Hepatocyte (in vitro differentiated cells): ENCODE measurements around the gene UCHL3. TPM values are rescaled to one million over a fixed set of nuclear protein-coding genes. Genes with fewer than 3 reads are reported as not detected.

Experiments used
- DNase-seq: peaks from one replicate; pipeline ENCODE4 v3.0.0-alpha.2; 2016; ENCODE audit warnings: low spot score
- H2AFZ ChIP-seq: fragments of 200-600 bp; sonication (generic); 2 replicates; pipeline ENCODE4 v1.6.0; 2016; ENCODE audit warnings: antibody characterized with exemption, mild to moderate bottlenecking
- H3K27ac ChIP-seq: fragments of 200-600 bp; sonication (generic); 2 replicates; pipeline ENCODE4 v1.5.1; 2016; ENCODE audit warnings: mild to moderate bottlenecking
- H3K27me3 ChIP-seq: fragments of 200-600 bp; sonication (generic); 2 replicates; pipeline ENCODE4 v1.6.1; 2016
- H3K36me3 ChIP-seq: fragments of 200-600 bp; sonication (generic); replicated peaks from 2 replicates; pipeline ENCODE4 v1.5.1; 2016; ENCODE audit warnings: low read depth; ENCODE audit not compliant: insufficient read depth
- H3K4me1 ChIP-seq: fragments of 200-600 bp; sonication (generic); 2 replicates; pipeline ENCODE4 v1.5.1; 2016; ENCODE audit warnings: mild to moderate bottlenecking, moderate library complexity; ENCODE audit not compliant: insufficient read depth
- H3K4me2 ChIP-seq: fragments of 200-600 bp; sonication (generic); 2 replicates; pipeline ENCODE4 v1.6.0; 2016
- H3K4me3 ChIP-seq: fragments of 200-600 bp; sonication (generic); 2 replicates; pipeline ENCODE4 v1.5.1; 2016; ENCODE audit warnings: mild to moderate bottlenecking
- H3K79me2 ChIP-seq: fragments of 200-600 bp; sonication (generic); 2 replicates; pipeline ENCODE4 v1.6.0; 2017; ENCODE audit warnings: mild to moderate bottlenecking
- H3K9me2 ChIP-seq: fragments of 200-600 bp; sonication (generic); replicated peaks from 2 replicates; pipeline ENCODE4 v1.6.0; 2017; ENCODE audit warnings: mild to moderate bottlenecking; ENCODE audit not compliant: insufficient read depth
- H3K9me3 ChIP-seq: fragments of 200-600 bp; sonication (generic); 2 replicates; pipeline ENCODE4 v1.5.1; 2016; ENCODE audit warnings: low read depth, mild to moderate bottlenecking
- H4K20me1 ChIP-seq: fragments of 200-600 bp; sonication (generic); 2 replicates; pipeline ENCODE4 v1.6.0; 2016; ENCODE audit warnings: mild to moderate bottlenecking; ENCODE audit not compliant: insufficient read depth, poor library complexity, severe bottlenecking
- CTCF ChIP-seq: fragments of 200-600 bp; sonication (generic); IDR thresholded peaks from 2 replicates; pipeline ENCODE4 v1.5.1; 2016; ENCODE audit warnings: antibody characterized with exemption, mild to moderate bottlenecking; ENCODE audit not compliant: poor library complexity
- EZH2 ChIP-seq: fragments of 200-600 bp; sonication (generic); IDR thresholded peaks from 2 replicates; pipeline ENCODE4 v1.6.1; 2016; ENCODE audit warnings: antibody characterized with exemption, mild to moderate bottlenecking, borderline replicate concordance
- EZH2phosphoT487 ChIP-seq: fragments of 200-600 bp; sonication (generic); IDR thresholded peaks from one replicate; pipeline ENCODE4 v1.6.1; 2018; ENCODE audit warnings: antibody characterized with exemption, mild to moderate bottlenecking, low read depth, moderate library complexity; ENCODE audit not compliant: unreplicated experiment, severe bottlenecking
- WGBS: methylation state at CpG from one replicate; pipeline ENCODE4 v1.1.6; 2016; ENCODE audit warnings: low lambda C conversion rate; ENCODE audit errors: missing lambda C conversion rate; 5-methylcytosine and 5-hydroxymethylcytosine counted together
- polyA plus RNA-seq: library from polyadenylated mRNA; unstranded; fragments of >200 nt; fragmentation: Nextera tagmentation; extraction: Ambion mirVana; gene quantifications from 2 replicates; pipeline ENCODE4 v1.2.1, GENCODE V29; 2016
- total RNA-seq: library from RNA; depleted of rRNA; stranded (reverse); fragments of >200 nt; gene quantifications from 2 replicates; pipeline ENCODE4 v1.2.3, GENCODE V29; 2014

Gene UCHL3
- total and polyA plus RNA-seq, 2 experiments from 2014 or later: 42.0 to 77.5 TPM

GRCh38 chr13:75507027-75508001 lies 42.3 kb upstream of the UCHL3 start:
- Histone ChIP-seq H3K27me3 (no peaks in the 10 kb centered on the region), H3K9me3 (no peaks in the 10 kb centered on the region), H3K27ac (no peak overlapping the region), H3K4me2 (no peak overlapping the region), H3K4me3 (no peak overlapping the region), H3K9me2 (no peaks in the 10 kb centered on the region), H4K20me1 (no peaks in the 10 kb centered on the region), H3K4me1 (no peaks in the 10 kb centered on the region), H3K36me3 (no peaks in the 10 kb centered on the region), H2AFZ (no peak overlapping the region), H3K79me2 (no peaks in the 10 kb centered on the region)
- WGBS: 92% methylated on average over 10 of the region's 10 CpGs
- TF ChIP-seq EZH2 (no peak), CTCF (no peak), EZH2phosphoT487 (no peak)
- DNase-seq: no peak

GRCh38 chr13:75508002-75508548 lies 41.5 kb upstream of the UCHL3 start:
- no peaks in the 10 kb centered on the region for H3K27me3 ChIP-seq
- H4K20me1 ChIP-seq: no peaks in the 10 kb centered on the region
- no peaks in the 10 kb centered on the region for H3K79me2 ChIP-seq
- DNase-seq: no peak
- H3K4me3 ChIP-seq: no peak overlapping the region
- H3K9me2 ChIP-seq: no peaks in the 10 kb centered on the region
- H3K4me1 ChIP-seq: no peaks in the 10 kb centered on the region
- H3K9me3 ChIP-seq: no peaks in the 10 kb centered on the region
- H2AFZ ChIP-seq: no peak overlapping the region
- no peak overlapping the region for H3K4me2 ChIP-seq
- no peak for TF ChIP-seq CTCF
- TF ChIP-seq EZH2: no peak
- TF ChIP-seq EZH2phosphoT487: no peak
- 92% methylated on average over 6 of the region's 6 CpGs for WGBS
- no peak overlapping the region for H3K27ac ChIP-seq
- no peaks in the 10 kb centered on the region for H3K36me3 ChIP-seq

GRCh38 chr13:75511051-75511625 lies 38.5 kb upstream of the UCHL3 start:
- Histone ChIP-seq H3K9me2 (no peaks in the 10 kb centered on the region), H3K27me3 (no peaks in the 10 kb centered on the region), H4K20me1 (no peaks in the 10 kb centered on the region), H3K4me3 (no peak overlapping the region), H3K36me3 (no peaks in the 10 kb centered on the region), H3K4me2 (no peak overlapping the region), H3K27ac (no peak overlapping the region), H3K79me2 (no peaks in the 10 kb centered on the region), H3K9me3 (no peaks in the 10 kb centered on the region), H2AFZ (no peak overlapping the region), H3K4me1 (no peaks in the 10 kb centered on the region)
- no peak for TF ChIP-seq EZH2phosphoT487
- no peak for TF ChIP-seq EZH2
- no peak for TF ChIP-seq CTCF
- 90% methylated on average over 3 of the region's 3 CpGs for WGBS
- DNase-seq: no peak
